GM19035 (cell line): Measurements from ENCODE around the gene ROS1.
A peak's percentile ranks its signal among the peaks of the same experiment; 100 is the strongest.
"Not testable (repeated sequence)": the region's sequence is repeated elsewhere in the genome, so short reads cannot be mapped to it uniquely, and the experiment has no call there.

Experiments used
- ATAC-seq: cut with Tn5 transposase; IDR thresholded peaks from one replicate; pipeline ENCODE4 v1.9.1; 2021; ENCODE audit not compliant: unreplicated experiment

The ROS1 gene

DNA sequence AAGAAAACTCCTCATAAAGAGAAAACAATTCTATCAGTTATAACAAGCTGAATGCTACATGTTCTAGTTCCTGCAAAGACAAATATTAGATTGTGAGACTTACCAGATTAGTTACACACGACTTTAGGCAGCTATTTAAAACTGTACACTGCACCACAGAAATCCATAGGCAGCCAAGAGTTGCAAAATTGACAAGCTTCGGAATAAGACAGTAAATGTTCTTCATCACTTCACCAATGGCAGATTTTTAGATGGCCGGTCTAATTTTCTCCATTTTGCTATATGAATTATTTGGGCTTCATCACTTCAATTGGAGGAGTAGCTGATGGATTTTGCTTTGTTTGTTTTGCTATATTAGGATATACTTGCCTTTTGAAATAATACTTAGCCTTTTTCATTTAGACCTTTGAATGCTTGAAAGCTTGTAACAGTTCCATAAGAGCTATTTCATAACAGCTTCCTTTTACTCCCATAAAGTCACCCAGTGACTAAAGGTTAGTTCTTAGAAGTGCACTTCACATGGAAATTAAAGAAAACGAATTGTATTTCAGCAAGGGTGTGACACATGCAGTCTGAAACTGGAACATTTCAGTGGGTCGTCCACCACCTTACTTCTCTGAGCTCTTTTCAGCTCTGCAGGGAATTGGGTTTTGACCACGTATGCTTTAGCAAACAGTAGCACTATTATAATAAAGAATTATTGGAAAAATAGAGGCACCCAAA lies at the start of gene ROS1:
Gene ROS1, minus strand, starts transcription at position 512 of the 723 bp plus-strand sequence. Its CDS starts 286 bp downstream, at position 226.
- no peak for ATAC-seq

DNA sequence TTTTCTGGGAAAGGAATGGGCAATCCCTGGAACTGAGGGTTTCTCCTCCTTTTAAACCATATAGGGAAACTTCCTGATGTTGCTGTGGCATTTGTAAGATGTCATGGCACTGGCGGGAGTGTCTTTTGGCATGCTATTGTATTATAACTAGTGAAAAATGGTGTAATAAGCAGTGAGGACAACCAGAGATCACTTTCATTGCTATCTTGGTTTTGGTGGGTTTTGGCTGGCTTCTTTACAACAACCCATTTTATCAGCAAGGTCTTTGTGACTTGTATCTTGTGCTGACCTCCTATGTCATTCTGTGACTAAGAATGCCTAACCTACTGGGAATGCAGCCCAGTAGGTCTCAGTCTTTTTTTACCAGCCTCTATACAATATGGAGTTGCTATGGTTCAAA lies 47.7 kb upstream of the ROS1 start:
- no peak for ATAC-seq

DNA sequence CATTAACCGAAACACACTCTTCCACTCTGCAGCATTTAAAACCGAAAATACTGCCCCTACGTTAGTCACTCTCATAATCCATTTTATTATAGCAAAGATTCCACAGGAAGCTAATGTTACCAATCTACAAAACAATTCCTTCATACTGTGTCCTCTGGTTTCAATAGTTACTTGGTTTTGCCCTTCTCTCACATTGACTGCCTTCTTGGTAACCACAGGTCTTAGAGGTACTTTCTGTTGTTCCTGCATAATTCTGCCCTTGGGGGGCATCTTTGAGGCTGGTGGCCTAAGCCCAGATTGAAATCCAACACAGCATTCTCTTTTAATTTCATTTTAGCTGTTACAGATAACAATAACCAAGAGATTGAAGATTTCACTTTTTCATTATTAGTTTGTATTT lies 46.9 kb upstream of the ROS1 start:
- no peak for ATAC-seq

DNA sequence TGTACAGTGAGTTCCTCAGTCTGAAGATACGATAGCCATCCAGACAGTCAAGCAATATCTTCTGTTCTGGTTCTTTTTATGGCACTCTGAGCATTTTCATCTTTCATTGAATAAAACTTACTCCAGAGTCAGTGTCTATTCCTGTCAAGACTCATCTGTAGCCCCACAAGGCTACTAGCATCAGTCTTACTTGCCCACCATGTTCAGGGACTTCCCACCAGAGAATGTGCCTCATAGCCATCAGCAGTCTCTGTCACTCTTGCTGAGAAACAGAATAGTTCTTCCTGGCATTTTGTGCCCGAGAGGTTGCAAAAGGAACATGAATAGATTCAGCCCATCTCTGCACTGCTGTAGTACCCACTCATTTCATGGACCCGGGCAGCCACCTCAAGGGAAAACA lies 44.0 kb upstream of the ROS1 start:
- no peak for ATAC-seq

DNA sequence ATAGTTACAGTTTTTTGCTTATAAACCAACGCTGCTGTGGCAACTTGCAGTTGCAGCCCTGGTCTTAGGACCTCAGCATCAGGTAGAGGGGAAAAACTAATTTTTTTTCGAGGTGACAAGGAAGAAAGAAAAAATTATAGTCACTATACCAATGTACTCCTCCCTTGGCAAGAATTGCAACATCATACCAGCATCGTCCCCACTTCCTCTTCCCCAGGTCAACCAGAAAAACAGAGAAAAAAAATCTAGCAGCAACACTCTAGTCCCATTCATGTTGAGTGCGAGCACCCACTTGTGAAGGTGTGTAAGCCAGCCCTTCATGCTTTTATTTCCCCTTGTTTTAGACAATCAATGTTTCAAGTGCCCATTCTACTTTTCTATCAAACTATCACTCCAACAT lies 43.6 kb upstream of the ROS1 start:
- ATAC-seq = no peak

DNA sequence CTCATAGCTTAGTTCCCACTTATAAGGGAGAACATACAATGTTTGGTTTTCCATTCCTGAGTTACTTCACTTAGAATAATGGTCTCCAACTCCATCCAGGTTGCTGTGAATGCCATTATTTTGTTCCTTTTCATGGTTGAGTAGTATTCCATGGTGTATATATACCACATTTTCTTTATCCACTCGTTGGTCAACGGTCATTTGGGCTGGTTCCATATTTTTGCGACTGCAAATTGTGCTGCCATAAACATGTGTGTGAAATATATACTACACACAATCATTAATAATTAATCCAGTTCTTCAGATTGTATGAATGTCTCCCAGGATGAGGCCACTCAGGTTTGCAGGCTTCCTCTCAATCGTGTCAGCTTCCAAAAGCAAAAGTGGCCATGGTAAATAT lies 42.8 kb upstream of the ROS1 start:
- ATAC-seq = not testable (repeated sequence)

DNA sequence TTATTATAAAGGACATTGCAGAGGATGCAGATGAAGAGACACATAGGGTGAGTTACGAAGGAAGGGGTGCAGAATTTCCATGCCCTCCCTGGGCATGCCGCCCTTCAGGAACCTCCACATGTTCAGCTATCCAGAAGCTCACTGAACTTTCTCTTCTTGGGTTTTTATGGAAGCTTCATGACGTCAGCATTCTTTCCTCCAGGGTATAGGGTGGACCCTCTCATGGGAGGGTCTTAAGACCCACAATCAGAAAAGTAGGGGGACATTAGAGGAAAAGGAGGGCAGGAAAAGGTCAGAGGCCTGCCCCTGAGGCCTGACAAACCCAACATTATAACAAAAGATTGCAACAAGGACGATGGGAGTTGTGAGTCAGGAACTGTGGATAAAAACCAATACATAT lies 42.1 kb upstream of the ROS1 start:
- no peak for ATAC-seq

DNA sequence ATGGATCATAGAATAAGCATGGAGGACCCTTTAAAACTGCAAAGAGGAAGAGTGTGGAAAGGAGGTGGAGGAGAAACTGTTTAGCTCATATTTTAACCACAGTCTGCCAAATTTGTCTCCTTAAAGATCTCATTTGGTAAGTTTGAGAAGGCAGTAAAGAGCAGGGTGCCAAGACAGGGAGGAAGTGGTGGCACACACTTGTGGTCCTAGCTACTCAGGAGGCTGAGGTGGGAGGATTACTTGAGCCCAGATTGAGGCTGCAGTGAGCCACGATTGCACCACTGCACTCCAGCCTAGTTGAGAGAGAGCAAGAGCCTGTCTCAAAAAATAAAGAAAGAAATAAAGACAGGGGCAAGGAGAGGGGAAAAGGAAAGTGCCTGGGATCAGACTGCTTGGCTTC lies 39.9 kb upstream of the ROS1 start:
- no peak for ATAC-seq

DNA sequence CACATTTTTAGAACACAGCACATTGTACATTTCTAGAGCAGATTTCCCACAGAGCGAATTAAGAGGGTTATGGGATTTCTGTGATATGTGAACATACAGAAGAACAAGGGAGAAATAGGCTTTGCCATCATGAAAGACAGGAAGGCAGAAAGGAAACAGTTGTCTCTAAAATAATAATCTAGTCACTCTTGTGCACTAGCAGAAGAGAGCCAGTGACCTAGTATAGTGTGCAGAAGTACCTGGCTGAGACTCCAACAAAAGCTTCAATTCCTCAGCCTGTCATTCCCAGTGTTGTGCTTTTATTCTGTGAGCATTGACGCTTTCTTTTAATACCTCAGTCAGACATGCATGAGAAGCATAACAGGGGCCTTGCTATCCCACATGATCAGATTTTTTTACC lies 39.0 kb upstream of the ROS1 start:
- ATAC-seq = no peak

DNA sequence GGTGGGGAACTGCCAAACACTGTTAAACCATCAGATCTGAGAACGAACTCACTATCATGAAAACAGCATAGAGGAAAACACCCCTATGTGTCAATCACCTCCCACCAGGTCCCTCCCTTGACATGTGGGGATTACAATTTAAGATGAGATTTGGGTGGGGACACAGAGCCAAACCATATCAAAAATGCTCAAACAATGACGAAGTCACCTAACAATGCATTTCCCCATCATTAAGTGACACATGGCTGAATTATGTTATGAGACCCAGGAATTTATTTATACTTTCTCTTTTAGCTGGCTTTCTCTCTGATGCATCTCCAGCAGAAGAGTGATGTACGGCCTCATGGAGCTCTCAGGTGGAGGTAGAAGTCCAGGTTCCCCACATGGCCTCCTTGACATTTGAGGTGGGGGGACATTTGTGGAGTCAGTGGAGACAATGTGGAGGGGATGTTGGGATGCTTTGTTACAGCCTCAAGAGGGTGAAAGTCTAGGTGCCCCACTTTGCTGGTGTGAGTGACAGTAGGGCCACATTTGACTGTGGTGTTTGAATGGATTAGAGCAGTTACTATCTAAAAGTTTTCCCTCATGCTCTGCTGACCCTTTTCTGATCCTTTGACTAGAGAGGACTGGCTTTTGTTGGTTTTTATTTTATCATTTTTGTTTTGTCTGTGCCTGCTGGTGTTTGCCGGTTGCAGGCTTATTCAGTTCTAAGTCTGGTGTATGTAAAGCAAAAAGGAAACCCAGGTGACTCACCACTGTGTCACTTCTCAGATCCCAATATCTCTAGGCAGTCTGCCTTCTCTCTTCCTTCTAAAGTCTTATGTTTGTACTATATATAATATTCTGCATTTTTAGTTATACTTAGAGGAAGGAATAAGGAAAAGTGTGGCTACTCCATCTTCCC lies 38.3 kb upstream of the ROS1 start:
- peak; percentile 73 for ATAC-seq

DNA sequence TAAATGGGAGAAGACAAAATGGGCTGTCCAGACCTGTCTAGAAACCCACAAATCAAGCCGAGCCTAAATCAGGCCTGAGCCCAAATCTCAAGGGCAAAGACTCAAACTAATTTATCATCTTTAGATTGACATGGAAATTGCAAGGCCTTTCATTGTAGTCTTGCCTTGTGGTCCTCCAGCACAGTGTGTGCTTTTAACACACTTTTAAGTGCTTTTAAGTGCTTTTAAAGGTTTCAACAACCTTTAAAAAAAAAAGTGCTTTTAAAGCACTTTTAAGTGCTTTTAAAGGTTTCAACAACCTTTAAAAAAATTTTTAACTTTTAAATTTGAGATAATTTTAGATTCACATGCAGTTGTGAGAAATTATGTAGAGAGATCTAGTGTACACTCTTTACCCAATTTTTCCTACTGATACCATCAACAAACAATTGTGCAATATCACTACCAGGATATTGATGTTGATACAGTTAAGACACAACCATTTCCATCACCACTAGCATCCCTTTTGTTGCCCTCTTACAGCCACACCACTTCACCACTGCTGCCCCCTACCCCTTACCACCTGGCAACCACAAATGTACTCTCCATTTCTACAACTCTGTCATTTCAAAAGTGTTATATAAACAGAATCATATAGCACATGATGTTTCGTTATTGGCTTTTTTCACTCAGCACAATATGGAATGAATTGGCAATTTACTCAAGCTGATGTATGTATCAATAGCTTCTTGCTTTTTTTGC lies 33.6 kb upstream of the ROS1 start:
- no peak for ATAC-seq

DNA sequence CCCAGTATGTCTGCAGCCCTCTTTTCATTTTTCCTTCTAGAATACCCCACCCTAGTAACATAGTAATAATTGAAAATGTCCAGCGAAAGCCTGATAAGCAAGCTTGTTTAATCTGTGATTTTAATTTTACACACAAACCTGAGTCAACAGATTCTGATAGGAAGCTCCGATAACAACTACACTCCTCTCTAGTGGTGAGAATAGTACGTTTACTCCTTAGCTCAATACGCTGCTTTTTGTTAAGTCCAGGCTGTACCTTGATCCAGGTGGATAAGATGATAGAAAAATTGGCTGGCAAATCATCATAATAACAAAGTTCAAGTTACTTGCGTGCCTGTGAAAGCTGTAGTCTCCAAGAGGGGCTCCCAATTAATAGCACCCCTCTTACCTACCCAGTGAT lies 31.3 kb upstream of the ROS1 start:
- ATAC-seq = no peak

DNA sequence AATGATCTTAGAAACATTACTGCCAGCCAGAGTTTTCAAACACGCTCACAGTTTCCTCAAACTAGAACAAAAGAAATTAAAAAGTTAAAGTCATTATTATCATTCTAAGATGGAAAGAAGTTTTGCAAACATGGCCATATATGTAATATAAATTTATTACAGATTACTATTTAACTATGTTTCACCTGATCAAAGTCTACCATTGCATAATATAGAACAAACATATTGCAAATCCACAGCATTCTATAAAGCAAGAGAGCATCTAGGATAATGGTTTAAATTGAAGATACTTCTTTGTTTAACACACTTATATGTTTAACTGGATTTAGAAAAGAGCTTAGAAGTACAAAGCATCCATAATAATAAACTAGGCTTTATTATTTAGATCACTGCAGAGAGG lies 30.5 kb upstream of the ROS1 start:
- no peak for ATAC-seq

DNA sequence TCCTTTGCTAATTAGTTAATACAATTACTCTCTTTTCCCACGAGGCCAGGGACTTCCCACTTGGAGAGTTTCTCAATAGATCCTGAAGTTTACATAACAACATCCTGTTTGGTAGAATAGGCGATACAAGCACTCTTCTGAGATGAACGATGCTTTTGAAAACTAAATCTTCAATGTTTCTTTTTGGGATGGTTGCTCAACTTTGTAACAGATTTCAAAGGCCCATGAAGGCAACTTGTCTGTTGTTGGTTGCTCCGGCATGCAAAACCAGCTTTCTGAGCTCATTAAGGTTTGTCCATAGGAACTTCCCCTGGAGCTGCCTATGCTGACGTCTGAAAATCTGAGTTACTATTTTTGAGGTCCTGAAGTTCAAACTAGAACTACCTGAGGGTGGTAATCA lies 25.9 kb upstream of the ROS1 start:
- ATAC-seq = no peak

DNA sequence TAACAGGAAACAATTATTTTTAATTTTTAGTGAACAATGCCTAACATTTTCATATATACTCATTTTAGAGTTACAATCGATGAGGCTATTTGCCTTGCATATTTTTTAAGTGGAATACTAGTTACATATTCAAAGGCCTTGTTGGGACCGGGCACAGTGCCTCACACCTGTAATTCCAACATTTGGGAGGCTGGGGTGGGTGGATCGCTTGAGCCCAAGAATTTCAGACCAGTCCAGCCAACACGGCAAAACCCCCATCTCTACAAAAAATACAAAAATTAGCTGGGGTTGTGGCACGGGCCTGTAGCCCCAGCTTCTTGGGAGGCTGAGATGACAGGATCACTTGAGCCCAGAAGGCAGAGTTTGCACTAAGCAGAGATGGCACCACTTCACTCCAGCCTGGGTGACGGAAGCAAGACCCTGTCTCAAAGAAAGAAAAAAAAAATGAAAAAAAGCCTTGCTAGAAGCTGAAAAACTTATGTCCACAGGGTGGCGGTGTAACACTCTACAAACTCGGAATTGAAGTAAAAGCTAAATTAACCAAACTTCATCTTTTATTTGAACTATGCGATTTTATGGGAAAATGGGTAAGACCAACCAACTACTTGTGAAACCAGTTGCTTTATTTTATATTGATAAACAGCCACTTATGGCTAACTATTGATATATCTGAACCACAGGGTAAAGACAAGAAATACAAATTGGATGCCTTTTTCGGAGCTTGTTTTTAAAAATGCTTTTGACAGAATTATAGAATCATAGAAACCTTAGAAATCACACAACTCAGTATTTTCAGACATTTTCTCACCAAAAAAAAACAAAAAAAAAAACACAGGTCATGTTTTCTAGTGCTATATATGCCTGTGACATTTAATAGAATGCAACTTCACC lies 24.1 kb upstream of the ROS1 start:
- ATAC-seq = no peak

DNA sequence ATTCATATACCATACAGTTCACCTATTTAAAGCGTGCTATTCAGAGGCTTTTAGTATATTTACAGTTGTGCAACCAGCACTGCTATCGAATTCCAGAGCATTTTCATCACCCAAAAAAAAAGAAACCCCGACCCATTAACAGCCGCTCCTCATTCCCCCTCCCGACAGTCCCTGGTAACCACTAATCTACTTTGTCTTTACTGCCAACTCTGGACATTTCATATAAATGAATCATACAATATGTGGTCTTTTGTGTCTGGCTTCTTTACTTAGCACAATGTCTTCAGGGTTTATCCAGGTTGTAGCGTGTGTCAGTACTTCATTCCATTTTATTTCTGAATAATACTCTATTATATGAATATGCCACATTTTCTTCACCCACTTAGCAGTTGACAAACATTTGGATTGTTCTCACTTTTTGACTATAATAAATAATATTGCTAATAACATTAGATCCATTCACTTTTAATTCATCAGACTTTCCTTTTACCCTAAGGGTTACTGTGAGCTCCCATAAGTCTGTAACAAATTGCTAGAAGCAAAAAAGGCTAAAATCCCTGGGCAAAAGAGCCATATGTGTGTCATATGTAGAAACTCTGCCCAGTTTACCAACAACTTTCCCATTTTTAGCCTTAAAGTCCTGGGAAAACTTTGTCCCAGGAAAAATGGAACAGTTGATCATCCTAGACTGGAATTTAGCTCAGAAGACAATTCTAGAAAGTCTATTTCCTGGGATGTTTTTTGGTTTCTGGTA lies 23.2 kb upstream of the ROS1 start:
- no peak for ATAC-seq

DNA sequence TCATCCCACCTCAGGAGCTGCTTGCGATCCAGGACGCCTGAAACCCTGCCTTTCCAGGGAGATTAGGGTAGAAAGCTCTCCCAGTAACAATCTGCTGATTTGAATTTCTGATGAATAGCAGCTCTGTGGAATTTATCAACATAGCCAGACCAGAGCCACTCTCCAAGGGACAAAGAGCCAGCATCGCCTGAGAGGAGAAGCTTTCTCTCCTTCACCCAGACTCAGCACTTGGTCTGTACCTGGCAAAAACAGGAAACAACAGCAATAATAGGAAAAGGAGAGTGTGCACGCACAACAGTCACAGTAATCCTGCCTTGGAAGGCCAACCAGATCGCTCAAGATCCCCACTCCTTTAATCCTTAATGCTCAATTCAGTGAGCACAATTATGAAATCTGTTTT lies 22.3 kb upstream of the ROS1 start:
- ATAC-seq = no peak

DNA sequence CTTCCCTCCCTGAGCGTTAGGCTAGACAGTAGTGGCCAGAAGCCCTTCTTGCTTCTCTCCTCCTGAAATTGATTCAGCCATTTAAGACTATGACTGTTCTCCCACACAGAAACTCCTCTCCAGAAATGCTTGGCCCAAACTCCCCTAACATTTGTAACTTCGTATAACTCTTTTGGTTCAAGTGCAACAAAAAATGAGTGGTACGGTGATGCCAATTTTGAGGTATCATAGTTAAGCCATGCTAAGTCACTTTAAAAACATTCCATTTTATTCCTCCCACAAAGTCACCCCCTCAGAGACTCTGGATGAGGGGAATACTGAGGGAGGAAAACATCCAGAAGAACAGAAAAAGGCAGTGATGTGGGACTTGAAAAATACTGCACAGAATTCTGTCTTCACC lies 21.1 kb upstream of the ROS1 start:
- no peak for ATAC-seq

DNA sequence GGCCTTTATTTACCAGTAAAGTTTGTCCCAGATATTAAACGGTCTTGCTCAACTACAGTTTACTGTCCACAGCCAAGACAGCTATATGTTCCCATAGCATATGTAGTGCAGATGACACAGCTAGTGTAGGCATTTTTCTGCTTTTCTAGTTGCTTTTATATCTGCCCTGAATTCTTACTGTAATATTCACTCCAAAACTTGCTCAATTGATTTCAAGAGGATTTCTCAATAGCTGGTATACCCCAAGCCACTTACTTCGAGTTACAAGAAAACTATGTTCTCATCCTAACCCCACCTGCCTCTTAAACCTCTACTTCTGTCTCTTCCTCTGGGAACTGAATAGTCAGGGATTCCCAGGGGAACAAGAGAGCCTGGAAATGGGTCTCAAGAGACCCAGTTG lies 18.9 kb upstream of the ROS1 start:
- no peak for ATAC-seq

DNA sequence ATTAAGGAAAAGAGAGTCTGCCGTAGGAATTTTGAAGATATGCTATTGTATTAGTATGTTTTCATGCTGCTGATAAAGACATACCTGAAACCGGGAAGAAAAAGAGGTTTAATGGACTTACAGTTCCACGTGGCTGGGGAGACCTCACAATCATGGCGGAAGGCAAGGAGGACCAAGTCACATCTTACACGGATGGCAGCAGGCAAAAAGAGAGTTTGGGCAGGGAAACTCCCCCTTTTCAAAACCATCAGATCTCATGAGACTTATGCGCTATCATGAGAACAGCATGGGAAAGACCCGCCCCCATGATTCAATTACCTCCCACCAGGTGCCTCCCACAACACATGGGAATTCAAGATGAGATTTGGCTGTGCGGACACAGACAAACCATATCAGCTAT lies 16.6 kb upstream of the ROS1 start:
- ATAC-seq = not testable (repeated sequence)
